Kidney glomerular epithelial cell (primary cell): ENCODE measurements around the gene CPLANE2.

Experiments
- DNase-seq: peaks from one replicate; lab custom pipeline; 2025; lab: John Stamatoyannopoulos, UW

The CPLANE2 gene

GRCh38 chr1:16187748-16188401, 49.1 kb downstream of the CPLANE2 start:
- peak; percentile 57 for DNase-seq

- DNase-seq: no peak
Measured at GRCh38 chr1:16186655-16187235, 50.2 kb downstream of the CPLANE2 start.

- no peak for DNase-seq
Measured at GRCh38 chr1:16184557-16185303, 52.3 kb downstream of the CPLANE2 start.

GRCh38 chr1:16183765-16184556, 53.0 kb downstream of the CPLANE2 start:
- no peak for DNase-seq

- no peak for DNase-seq
Measured at GRCh38 chr1:16183179-16183578, 53.8 kb downstream of the CPLANE2 start.

- peak; percentile 90 for DNase-seq
Measured at GRCh38 chr1:16181887-16182719, 54.9 kb downstream of the CPLANE2 start.
